Activated CD4-positive, alpha-beta T cell treated with anti-CD3 and anti-CD28 coated beads, Interleukin-2, amount 50 U/mL, for 16 hours (primary cell): ENCODE data around the gene TTBK2.

Experiments used
- DNase-seq: peaks from one replicate; pipeline ENCODE4 v3.0.0-alpha.2; 2020

The TTBK2 gene

GRCh38 chr15:42724276-42724675 lies 196.3 kb downstream of the TTBK2 start:
- DNase-seq = no peak

- no peak for DNase-seq
Measured at GRCh38 chr15:42723068-42723467, 197.5 kb downstream of the TTBK2 start.

- DNase-seq = no peak
Measured at GRCh38 chr15:42721916-42722315, 198.7 kb downstream of the TTBK2 start.

GRCh38 chr15:42721016-42721415 lies 199.6 kb downstream of the TTBK2 start:
- DNase-seq = no peak

- no peak for DNase-seq
Measured at GRCh38 chr15:42720071-42720470, 200.5 kb downstream of the TTBK2 start.

GRCh38 chr15:42719043-42719442 lies 201.5 kb downstream of the TTBK2 start:
- no peak for DNase-seq

- no peak for DNase-seq
Measured at GRCh38 chr15:42716626-42717025, 204.0 kb downstream of the TTBK2 start.

GRCh38 chr15:42716125-42716524 lies 204.5 kb downstream of the TTBK2 start:
- no peak for DNase-seq

GRCh38 chr15:42712584-42712983 lies 208.0 kb downstream of the TTBK2 start:
- DNase-seq = no peak

GRCh38 chr15:42711746-42712145 lies 208.8 kb downstream of the TTBK2 start:
- no peak for DNase-seq

- no peak for DNase-seq
Measured at GRCh38 chr15:42710662-42711061, 209.9 kb downstream of the TTBK2 start.

- DNase-seq = no peak
Measured at GRCh38 chr15:42707873-42708544, 212.6 kb downstream of the TTBK2 start.

GRCh38 chr15:42707068-42707467 lies 213.5 kb downstream of the TTBK2 start:
- DNase-seq = no peak

GRCh38 chr15:42705336-42705735 lies 215.2 kb downstream of the TTBK2 start:
- no peak for DNase-seq

GRCh38 chr15:42704492-42704926 lies 216.1 kb downstream of the TTBK2 start:
- DNase-seq = peak; percentile 61

GRCh38 chr15:42696626-42697025 lies 224.0 kb downstream of the TTBK2 start:
- no peak for DNase-seq

- no peak for DNase-seq
Measured at GRCh38 chr15:42695527-42696071, 225.0 kb downstream of the TTBK2 start.

GRCh38 chr15:42694398-42694797 lies 226.2 kb downstream of the TTBK2 start:
- no peak for DNase-seq

GRCh38 chr15:42693942-42694341 lies 226.6 kb downstream of the TTBK2 start:
- no peak for DNase-seq

GRCh38 chr15:42693496-42693895 lies 227.1 kb downstream of the TTBK2 start:
- DNase-seq = no peak

- no peak for DNase-seq
Measured at GRCh38 chr15:42692997-42693396, 227.6 kb downstream of the TTBK2 start.

GRCh38 chr15:42692536-42692935 lies 228.0 kb downstream of the TTBK2 start:
- DNase-seq = no peak

- DNase-seq = no peak
Measured at GRCh38 chr15:42691770-42692169, 228.8 kb downstream of the TTBK2 start.

GRCh38 chr15:42691308-42691707 lies 229.3 kb downstream of the TTBK2 start:
- DNase-seq = peak; percentile 34
